HG03103 (cell line): ENCODE data around the gene ZNF709.
"Not testable (repeated sequence)": the region's sequence is repeated elsewhere in the genome, so short reads cannot be mapped to it uniquely, and the experiment has no call there.

Experiments used
- ATAC-seq: cut with Tn5 transposase; IDR thresholded peaks from one replicate; pipeline ENCODE4 v1.9.1; 2021; ENCODE audit warnings: low read depth; ENCODE audit not compliant: unreplicated experiment

ZNF709 gene

DNA sequence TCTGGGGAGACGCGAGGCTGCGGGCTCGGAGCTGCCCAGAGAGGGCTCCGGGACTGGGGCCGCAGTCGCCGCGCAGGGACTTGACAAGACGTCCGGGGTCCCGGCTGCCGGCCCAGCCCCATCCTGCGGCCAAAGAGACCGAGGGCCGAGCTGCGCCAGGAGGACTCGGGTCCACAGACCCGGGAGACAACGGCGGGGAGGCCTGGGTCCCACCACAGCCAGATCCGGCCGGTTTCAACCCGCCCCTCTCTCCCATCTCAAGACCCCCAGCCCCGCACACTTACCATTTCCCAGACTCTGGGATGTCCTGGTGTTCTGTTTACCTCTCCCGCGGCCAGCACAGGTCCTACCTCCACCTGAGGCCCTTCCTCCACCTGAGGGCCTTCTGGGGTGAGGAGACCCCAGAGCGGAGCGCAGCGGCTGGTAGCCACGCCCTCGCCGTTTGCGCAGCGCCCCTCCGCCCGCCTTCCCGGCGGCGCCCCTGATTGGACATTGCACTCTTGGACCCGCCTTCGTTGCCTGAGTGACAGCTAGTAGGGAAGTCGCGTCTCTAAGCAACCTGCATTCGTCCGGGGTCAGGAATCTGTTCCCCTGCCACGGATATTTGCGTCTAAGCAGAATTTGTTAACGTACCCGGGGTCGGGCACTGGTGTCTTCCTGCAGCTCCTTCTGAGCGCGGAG, at the start of gene ZNF709:
ZNF709 (minus strand) TSS at position 446 of the 681 bp plus-strand sequence; CDS start at position 287, 159 bp downstream.
- ATAC-seq, result peak; percentile 94

DNA sequence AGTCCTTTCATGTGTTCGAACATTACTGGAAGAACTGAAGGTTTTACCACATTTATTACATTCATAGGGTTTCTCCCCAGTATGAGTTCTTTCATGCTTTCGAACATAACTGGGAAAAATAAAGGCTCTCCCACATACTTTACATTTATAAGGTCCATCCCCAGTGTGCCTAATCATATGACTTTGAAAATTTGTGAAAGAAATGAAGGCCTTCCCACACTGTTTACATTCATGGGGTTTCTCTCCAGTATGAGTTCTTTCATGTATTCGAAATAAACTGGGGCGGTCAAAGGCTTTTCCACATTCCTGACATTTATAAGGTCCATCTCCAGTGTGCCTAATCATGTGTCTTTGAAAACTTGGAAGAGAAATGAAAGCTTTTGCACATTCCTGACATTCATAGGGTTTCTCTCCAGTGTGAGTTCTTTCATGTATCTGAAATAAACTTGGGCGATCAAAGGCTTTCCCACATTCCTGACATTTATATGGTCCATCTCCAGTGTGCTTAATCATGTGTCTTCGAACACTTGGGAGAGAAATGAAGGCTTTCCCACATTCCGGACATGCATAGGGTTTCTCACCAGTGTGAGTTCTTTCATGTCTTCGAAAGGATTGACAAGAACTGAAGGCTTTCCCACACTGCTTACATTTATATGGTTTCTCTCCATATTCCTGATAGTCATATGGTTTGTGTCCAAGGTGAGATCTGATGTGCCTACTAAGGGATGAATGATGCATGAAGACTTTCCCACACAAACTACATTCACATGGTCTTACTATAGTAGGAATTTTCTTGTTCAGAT, 42.6 kb upstream of the ZNF709 start:
- no peak for ATAC-seq

- no peak for ATAC-seq
Measured at GRCh38 chr19:12526542-12526941, 41.9 kb upstream of the ZNF709 start.

- no peak for ATAC-seq
Measured at GRCh38 chr19:12521996-12522395, 37.4 kb upstream of the ZNF709 start.

GRCh38 chr19:12513531-12514061, 29.0 kb upstream of the ZNF709 start:
- no peak for ATAC-seq

- no peak for ATAC-seq
Measured at GRCh38 chr19:12497032-12497431, 12.4 kb upstream of the ZNF709 start.

DNA sequence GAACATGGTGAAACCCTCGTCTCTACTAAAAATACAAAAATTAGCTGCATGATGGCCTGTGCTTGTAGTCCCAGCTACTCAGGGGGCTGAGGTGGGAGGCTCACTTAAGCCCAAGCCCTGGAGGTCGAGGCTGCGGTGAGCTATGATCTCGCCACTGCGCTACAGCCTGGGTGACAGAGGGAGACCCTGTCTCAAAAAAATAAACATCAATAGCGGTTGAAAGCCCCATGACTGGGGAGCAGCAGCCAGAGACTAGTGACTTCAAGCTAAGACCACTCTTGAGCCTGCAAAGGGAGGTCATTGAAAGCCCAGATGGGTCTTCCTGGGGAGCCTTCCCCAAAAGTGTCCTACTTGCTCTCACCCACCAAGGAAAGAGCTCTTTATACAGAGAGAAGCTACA, 11.9 kb upstream of the ZNF709 start:
- no peak for ATAC-seq

DNA sequence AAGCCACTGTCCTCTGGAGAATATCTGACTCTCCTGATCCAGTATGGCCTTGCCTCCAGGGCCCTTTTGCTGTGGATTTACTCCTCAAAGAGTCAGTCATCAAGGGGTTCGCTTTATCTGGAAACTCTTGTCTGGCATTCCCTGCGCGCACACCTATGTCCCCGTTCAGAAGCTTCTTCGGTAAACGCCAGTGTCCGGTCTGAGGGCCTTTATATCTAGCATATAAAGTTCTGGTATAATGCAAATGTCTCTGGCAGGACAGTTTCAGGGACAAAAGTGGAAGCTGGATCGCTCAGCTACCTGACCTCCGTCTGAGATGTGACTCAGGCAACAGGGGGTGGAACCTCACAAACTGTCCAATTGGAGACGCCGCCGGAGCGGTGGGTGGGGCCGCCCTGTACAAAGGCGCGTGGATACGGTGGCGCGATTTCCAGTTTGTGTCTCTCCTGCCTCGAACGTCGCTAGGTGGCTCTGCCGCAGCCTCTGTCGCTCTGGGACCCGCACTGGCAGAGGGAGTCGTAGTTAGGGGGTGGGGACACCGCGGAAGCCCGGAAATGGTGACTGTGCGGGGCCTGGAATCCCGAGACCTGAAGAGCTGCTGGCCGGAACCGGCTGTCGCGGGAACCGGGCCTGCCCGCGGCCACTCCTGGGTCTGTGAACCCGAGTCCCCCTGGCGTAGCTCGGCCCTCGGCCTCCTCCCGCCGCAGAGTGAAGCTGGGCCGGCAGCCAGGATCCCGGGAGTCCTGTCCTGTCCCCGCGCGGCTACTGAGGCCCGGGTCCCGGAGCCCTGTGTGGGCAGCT, 10.6 kb upstream of the ZNF709 start:
- peak; percentile 78 for ATAC-seq

- no peak for ATAC-seq
Measured at GRCh38 chr19:12494260-12494860, 9.7 kb upstream of the ZNF709 start.

- ATAC-seq, result not testable (repeated sequence)
Measured at GRCh38 chr19:12486265-12486783, 1.7 kb upstream of the ZNF709 start.

- ATAC-seq, result no peak
Measured at GRCh38 chr19:12485571-12485970, 955 bp upstream of the ZNF709 start.

DNA sequence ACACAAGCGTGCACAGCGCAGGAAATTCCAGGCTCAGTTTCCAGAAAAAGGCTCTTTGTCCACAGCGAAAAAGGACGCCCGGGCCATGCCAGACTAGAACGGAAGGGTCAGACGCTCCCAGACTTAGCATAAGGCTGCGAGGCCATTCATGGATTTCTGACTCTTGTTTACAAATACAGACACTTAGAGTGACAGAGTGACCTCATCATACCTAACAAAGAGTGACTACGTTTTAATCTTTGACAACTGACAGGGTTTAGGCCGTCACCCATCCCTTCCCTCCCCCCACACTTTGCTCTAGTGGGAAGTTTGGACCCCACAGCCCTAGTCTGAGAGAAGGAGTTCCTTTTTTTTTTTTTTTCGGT, 418 bp upstream of the ZNF709 start:
- no peak for ATAC-seq

DNA sequence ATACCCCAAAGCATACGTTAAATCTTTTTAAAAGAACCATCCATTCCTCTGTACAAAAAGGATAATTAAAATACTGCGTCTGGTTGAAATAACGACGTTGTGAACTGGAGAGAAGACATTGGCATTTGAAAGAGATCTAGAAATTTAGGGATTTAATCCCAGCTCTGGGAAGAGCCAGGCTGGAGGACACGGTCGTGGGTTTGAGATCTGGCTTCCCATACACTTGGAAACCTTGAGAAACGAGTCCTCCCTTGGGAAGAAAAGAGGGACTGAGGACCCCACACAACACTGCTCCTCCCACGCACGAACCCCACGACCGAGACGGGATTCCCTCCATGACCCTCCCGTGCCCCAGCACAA, 625 bp downstream of the ZNF709 start:
- peak; percentile 28 for ATAC-seq

DNA sequence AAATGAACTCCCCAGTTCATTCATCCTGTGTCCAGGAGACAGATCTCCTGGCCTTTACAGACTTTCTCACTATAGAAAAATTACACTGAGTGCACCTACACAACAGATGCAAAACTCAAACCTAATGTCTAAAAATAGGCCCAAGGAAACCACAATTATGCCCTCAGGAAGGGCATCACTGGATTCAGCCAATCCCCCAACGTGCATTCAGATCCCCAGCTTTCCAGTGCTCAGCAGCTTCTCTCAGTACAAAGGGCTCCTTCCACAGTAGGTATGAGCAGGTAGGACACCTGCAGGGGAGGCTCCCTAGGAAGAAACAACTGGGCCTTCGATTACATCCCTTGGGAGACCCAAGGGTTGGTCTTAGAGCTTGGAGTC, 2.1 kb downstream of the ZNF709 start:
- ATAC-seq, result no peak

DNA sequence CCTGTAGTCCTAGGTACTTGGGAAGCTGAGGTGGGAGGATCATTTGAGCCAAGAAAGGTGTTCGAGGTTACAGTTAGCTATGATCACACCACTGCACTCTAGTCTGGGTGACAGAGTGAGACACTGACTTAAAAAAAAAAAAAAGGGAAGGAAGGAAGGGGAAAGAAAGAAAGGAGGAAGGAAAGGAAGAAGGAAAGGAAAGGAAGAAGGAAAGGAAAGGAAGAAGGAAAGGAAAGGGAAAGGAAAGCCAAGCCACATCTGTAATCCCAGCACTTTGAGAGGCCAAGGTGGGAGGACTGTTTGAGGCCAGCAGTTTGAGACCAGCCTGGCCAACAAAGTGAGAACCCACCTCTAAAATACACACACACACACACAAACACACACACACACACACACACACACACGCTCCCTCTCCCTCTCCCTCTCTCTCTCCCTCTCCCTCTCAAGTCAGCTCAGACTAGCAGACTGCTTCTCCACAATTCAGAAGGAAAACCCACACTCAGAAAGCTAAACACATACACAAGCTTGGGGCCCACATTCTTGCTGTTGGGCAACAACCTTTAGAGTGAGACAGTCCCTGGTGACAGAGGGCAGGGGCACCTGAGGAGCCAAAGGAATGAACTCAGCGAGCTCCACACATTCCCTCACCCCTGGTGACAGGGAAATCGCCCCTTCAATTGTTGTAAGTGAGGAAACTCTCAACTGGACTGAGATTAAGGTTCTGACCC, 2.7 kb downstream of the ZNF709 start:
- ATAC-seq, result no peak

DNA sequence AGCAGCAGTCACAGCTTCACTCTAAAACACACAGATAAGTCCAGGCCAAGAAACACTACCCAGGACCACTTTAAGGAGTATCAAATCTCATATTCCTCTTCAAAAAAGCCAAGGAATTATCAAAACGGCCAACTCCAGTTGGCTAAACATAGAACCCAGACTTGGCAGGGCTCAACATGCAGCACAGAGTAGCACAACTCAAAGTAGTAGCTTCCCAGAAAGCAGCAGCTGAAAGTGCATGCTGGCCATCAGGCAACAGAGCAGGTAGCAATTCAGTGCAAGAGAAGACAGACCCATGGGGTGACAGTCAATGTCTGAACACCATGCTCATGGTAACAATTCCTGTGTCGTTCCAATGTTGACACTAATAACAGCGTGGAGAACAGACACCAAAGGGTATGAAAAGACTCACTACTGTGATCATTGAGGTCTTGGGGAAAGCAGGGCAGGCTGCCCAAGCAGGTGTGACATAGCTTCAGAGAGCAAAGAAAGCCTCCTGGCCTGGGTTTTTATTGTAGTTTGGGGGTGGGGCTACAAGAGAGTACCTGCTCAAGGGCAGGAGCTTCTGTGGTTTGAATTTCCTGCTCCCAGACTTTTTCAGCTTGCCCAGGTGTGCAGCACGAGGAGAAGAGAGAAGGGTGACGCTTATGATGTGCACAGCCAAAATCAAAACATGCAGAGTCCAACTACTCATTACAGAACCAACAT, 6.2 kb downstream of the ZNF709 start:
- ATAC-seq, result no peak

- ATAC-seq, result not testable (repeated sequence)
Measured at GRCh38 chr19:12467651-12468050, 17.0 kb downstream of the ZNF709 start.

GRCh38 chr19:12465211-12465610, 19.4 kb downstream of the ZNF709 start:
- no peak for ATAC-seq

DNA sequence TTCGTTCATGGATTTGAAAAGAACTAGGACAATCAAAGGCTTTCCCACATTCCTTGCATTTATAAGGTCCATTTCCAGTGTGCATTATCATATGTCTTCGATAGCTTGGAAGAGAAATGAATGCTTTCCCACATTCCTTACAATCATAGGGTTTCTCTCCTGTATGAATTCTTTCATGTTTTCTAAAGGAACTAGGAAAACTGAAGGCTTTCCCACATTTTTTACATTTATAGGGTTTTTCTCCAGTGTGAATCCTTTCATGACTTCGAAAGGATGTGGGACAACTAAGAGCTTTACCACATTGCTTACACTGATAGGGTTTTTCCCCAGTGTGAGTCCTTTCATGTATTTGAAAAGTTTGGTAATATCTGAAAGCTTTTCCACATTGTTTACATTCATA, 19.8 kb downstream of the ZNF709 start:
- ATAC-seq, result no peak
